ENCODE results near the gene HPS5. TPM values are rescaled to one million over a fixed set of nuclear protein-coding genes. Genes with fewer than 3 reads are reported as not detected.

HPS5 gene, protein sequence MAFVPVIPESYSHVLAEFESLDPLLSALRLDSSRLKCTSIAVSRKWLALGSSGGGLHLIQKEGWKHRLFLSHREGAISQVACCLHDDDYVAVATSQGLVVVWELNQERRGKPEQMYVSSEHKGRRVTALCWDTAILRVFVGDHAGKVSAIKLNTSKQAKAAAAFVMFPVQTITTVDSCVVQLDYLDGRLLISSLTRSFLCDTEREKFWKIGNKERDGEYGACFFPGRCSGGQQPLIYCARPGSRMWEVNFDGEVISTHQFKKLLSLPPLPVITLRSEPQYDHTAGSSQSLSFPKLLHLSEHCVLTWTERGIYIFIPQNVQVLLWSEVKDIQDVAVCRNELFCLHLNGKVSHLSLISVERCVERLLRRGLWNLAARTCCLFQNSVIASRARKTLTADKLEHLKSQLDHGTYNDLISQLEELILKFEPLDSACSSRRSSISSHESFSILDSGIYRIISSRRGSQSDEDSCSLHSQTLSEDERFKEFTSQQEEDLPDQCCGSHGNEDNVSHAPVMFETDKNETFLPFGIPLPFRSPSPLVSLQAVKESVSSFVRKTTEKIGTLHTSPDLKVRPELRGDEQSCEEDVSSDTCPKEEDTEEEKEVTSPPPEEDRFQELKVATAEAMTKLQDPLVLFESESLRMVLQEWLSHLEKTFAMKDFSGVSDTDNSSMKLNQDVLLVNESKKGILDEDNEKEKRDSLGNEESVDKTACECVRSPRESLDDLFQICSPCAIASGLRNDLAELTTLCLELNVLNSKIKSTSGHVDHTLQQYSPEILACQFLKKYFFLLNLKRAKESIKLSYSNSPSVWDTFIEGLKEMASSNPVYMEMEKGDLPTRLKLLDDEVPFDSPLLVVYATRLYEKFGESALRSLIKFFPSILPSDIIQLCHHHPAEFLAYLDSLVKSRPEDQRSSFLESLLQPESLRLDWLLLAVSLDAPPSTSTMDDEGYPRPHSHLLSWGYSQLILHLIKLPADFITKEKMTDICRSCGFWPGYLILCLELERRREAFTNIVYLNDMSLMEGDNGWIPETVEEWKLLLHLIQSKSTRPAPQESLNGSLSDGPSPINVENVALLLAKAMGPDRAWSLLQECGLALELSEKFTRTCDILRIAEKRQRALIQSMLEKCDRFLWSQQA
- 15.4 TPM in 2 replicates for total RNA-seq (2021)
- long read RNA-seq, full-length matches to known transcripts = 17 of 100 reads
- long read RNA-seq, partial matches to known transcripts = 43 of 100 reads
- long read RNA-seq, other reads (novel, unspliced or antisense) = 40 of 100 reads

DNA sequence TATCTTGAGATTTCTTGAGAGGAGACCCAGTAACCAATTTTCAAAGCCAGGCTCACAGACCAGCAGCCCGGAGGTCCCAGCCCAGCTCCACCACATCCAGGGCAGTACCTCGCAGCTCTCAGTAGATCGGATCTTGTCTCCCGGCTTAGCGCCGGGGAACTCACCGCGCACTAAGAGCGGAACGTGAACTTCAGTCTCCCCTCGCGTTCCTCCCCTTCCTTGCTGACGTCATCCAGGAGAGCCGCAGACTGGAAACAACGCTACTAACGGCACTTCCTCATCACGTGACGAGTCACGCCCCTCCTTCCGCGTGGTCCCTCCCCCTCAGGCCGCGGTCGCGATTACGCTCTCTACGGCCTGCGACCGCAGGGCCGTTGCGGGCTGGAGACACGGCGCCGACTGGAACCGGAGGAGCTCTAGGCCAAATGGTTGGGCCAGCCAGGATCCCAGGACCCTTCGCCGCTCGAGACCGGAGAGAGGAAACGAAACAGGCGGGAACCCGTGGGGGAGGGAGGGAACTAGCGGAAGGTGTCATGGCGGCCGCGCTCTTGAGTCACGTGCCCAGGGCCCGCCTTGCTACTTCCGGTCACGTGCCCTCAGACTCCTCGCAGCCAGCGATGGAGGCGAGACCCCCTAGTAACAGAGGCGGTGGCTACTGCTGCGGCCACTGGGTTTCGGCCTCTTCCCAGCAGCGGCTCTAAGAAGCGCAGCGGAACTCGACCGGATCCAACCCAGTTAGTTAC is at the start of gene HPS5, which contains the start of gene GTF2H1:
Gene HPS5, minus strand, starts transcription at position 172 of the 743 bp plus-strand sequence. CDS start 4,282 bp downstream, outside the sequence.
Gene GTF2H1, plus strand, starts transcription at position 599 of the 743 bp plus-strand sequence. CDS start 10,508 bp downstream, outside the sequence.
- peak within 1 kb of the TSS; percentile 99 for H3K18ac ChIP-seq (ENCODE audit: insufficient read length, low read depth, low read length)
- H3K27me3 Mint-ChIP-seq (ENCODE audit: low read depth) = no peaks in the 10 kb centered on the region
- H4K5ac ChIP-seq (ENCODE audit: insufficient read length, low read depth, low read length) = peak within 1 kb of the TSS; percentile 81
- peak within 1 kb of the TSS; percentile 98 for H3K4me2 ChIP-seq (ENCODE audit: insufficient read depth, insufficient read length, low read length)
- H3K36me3 Mint-ChIP-seq (ENCODE audit: insufficient read depth in 1 of 3, low read depth in 3 of 3) = peaks cover 2 to 29% (median 22%) of the 10 kb centered on the region in 3 experiments; a peak in 6 of 7 replicates
- H3K4ac ChIP-seq (ENCODE audit: low read depth, low read length) = no peak within 1 kb of the TSS
- no peaks in the 10 kb centered on the region for H3K9me3 ChIP-seq (ENCODE audit: control insufficient read depth, low read depth, low read length)
- no peak for TF ChIP-seq CTCF (conservative IDR thresholded peaks at IDR 0.05)
- H3K56ac ChIP-seq (ENCODE audit: insufficient read length, low read depth, low read length) = peak within 1 kb of the TSS; percentile 50
- H3K27ac Mint-ChIP-seq = peak within 1 kb of the TSS; percentile 100
- H4K8ac ChIP-seq (replicated peaks; ENCODE audit: insufficient read length, low read depth, low read length) = no peak within 1 kb of the TSS
- peaks cover 7% of the 10 kb centered on the region for H3K23me2 ChIP-seq (ENCODE audit: insufficient read length, low read depth, low read length, poor library complexity, severe bottlenecking)
- H3K27me3 ChIP-seq (ENCODE audit: insufficient read depth, low read length) = no peaks in the 10 kb centered on the region
- H4K91ac ChIP-seq (ENCODE audit: insufficient read length, low read depth, low read length) = no peak within 1 kb of the TSS
- peak within 1 kb of the TSS; percentile 93 to 98 for H3K4me3 Mint-ChIP-seq
- H3K9me3 Mint-ChIP-seq = no peaks in the 10 kb centered on the region; a peak in 1 of 5 replicates
- peak within 1 kb of the TSS; percentile 10 for H2AFZ ChIP-seq (ENCODE audit: low read length)
- no peak within 1 kb of the TSS for H3T11ph ChIP-seq (ENCODE audit: low read length)
- no peaks in the 10 kb centered on the region for H3K79me1 ChIP-seq (ENCODE audit: insufficient read depth, low read depth, low read length, poor library complexity, severe bottlenecking)
- no peaks in the 10 kb centered on the region; the same call in 1 of the 2 replicates for H3K4me1 ChIP-seq (ENCODE audit: insufficient read depth, low read length)
- peak within 1 kb of the TSS; percentile 100 for H3K14ac ChIP-seq (ENCODE audit: insufficient read depth, low read length)
- H4K20me1 ChIP-seq (ENCODE audit: control insufficient read depth, insufficient read depth, insufficient read length) = no peaks in the 10 kb centered on the region
- no peak within 1 kb of the TSS for H2BK15ac ChIP-seq (ENCODE audit: low read depth, low read length)
- H2BK20ac ChIP-seq (ENCODE audit: low read depth, low read length, poor library complexity, severe bottlenecking) = no peak within 1 kb of the TSS
- H2AK5ac ChIP-seq (ENCODE audit: insufficient read length, low read length) = no peak within 1 kb of the TSS
- peaks cover 35% of the 10 kb centered on the region; the same call in 1 of the 2 replicates for H3K79me2 ChIP-seq (ENCODE audit: insufficient read depth, low read length)
- peak within 1 kb of the TSS; percentile 97 for H2BK5ac ChIP-seq (ENCODE audit: insufficient read length, low read length)
- peak within 1 kb of the TSS; percentile 85 for H2BK12ac ChIP-seq (ENCODE audit: insufficient read length, low read depth, low read length)
- peak within 1 kb of the TSS; percentile 92 for H2BK120ac ChIP-seq (ENCODE audit: low read depth, low read length, poor library complexity, severe bottlenecking)
- no CpG with 5 or more reads among the region's 61 CpGs for WGBS (ENCODE audit: extremely low coverage, insufficient read length, low lambda C conversion rate)
- no peak within 1 kb of the TSS for H3K23ac ChIP-seq (ENCODE audit: insufficient read length, low read depth, low read length)
- peaks cover 26 to 35% of the 10 kb centered on the region in 2 experiments for H3K4me1 Mint-ChIP-seq
- H3K9ac ChIP-seq (ENCODE audit: extremely low read depth, insufficient read length, low read length) = peak within 1 kb of the TSS; percentile 95
- H3K27ac ChIP-seq (ENCODE audit: insufficient read length, low read depth, low read length) = peak within 1 kb of the TSS; percentile 31
- DNase-seq = peak; percentile 96

Measured in H9 (cell line).